LNCAP (cell line): ENCODE data around the gene FBXO3.

Source experiments
- TF ChIP-seq, protein P1 (sequence below): fragments of 450-650 bp; IDR thresholded peaks from 2 replicates; pipeline ENCODE4 v1.5.1; 2017; ENCODE audit warnings: mild to moderate bottlenecking

FBXO3 gene

DNA sequence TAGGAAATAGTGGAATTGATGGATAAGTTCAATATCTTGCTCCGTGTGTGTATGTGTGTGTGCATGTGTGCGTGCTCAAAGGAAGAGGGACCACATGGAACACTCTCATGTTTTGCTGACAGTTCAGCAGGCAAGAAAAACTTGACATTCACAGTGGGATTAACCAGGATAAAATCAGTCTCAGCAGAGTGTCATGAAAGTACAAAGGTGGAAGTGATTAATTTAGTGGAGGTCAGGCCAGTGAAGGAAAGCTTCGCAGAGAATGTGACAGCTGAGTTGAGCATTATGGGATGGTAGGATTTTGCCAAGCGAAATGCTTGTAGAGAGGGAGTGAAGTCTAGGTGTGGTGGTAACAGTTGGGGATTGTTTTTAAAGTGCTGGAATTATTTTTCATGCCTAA is 15.7 kb upstream of the FBXO3 start:
- TF ChIP-seq, protein P1, sequence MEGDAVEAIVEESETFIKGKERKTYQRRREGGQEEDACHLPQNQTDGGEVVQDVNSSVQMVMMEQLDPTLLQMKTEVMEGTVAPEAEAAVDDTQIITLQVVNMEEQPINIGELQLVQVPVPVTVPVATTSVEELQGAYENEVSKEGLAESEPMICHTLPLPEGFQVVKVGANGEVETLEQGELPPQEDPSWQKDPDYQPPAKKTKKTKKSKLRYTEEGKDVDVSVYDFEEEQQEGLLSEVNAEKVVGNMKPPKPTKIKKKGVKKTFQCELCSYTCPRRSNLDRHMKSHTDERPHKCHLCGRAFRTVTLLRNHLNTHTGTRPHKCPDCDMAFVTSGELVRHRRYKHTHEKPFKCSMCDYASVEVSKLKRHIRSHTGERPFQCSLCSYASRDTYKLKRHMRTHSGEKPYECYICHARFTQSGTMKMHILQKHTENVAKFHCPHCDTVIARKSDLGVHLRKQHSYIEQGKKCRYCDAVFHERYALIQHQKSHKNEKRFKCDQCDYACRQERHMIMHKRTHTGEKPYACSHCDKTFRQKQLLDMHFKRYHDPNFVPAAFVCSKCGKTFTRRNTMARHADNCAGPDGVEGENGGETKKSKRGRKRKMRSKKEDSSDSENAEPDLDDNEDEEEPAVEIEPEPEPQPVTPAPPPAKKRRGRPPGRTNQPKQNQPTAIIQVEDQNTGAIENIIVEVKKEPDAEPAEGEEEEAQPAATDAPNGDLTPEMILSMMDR = no peak

DNA sequence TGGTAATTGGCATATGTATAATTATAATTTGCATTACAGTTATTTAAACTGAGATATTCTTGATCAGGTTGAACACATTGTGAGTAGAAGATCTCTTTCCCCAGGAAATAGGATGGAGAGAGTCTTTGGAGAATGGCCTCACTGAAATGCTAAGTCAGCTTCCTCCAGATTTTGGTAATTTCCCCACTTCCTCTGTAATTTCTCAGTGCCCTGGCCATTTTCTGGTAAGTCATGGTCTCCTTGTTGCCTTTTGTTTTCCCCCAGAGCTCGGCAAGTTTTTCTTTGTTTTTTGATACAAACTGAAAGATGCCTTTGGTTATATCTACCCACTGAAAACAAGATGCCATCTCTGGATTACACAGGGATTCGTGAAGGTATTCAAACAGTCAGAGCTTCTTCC is 12.8 kb upstream of the FBXO3 start:
- TF ChIP-seq, protein P1 = no peak

DNA sequence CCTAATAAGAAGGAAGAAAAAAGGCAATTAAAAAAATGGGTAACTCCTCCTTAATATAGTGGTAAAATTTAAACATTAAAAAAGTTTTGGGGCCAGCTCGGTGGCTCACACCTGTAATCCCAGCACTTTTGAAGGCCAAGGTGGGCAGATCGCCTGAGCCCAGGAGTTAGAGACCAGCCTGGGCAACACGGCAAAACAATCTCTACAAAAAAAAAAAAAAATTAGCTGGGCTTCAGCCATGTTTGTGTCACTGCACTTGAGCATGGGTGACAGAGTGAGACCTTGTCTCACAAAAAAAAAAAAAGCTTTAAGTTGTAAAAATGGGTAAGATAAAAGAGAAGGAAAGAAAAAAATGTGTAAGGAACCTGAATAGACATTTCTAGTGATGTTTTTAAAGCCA is 11.3 kb upstream of the FBXO3 start:
- TF ChIP-seq, protein P1 = no peak

DNA sequence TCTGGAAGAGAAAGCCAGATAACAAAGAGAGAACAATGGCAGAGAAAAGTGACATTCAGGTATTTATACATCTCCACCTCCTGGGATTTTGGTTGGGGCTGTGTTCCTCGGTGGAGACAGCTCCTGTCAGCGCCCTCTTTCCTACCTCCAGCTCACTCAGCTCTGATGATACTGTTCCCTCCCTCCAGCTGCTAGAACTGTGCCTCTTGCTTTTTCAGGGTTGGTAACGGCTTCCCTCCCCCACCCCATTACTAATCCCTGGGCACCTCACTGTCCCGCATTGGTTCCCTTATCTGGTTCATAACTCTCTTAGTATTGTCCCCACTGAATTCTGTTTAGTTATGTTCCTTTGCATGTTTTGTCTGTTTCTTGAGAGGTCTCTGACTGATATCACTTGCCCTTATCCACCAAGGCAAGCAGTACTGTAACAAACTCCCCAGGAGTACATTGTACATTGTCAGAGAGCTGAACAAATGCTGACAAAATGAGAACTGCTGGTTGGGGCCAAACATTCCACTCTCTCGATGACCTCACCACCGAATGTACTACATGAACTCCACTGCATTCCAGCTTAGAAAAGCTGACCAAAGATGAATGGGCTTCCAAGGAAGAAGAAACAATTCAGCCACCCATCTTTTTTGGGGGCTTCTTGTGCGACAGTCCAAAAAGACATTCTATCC is 5.7 kb upstream of the FBXO3 start:
- TF ChIP-seq, protein P1 = no peak

DNA sequence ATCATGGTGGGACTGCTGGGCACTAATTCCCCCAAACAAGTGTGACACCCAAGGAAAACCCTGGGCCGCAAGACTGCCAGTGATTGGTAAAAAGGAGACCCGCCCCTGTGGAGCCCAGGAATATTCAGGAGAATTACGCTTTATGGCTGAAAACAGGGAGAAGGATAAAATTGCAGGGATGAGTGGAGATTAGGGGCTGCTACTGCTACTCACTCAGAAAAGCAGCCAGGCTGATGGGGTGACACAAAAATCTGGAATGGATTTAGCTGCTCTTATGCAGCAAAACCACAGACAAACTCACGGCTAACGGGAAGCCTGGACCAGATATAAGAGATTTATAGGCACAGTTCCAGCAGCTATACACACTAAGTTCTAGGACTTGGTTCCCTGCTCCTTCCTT is 4.4 kb upstream of the FBXO3 start:
- TF ChIP-seq, protein P1 = no peak

DNA sequence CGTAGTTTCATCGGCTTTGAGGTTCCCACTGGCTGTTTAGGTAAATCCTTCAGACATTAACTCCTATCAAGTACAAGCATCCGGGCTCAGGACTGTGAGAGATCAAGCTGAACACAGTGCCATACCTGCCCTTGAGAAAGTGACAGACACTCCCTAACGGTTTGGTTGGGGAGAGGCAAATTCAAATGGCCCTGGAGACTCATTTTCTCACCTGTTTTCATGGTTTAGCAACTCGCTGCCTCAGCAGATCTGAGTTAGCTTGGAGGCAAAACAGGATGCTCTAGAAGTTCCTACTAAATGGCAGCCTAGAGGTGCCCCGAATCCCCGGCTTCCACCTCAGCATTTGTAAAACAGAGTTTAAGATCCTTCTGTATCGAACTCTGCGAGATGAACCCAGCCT is 3.6 kb upstream of the FBXO3 start:
- TF ChIP-seq, protein P1 = no peak

DNA sequence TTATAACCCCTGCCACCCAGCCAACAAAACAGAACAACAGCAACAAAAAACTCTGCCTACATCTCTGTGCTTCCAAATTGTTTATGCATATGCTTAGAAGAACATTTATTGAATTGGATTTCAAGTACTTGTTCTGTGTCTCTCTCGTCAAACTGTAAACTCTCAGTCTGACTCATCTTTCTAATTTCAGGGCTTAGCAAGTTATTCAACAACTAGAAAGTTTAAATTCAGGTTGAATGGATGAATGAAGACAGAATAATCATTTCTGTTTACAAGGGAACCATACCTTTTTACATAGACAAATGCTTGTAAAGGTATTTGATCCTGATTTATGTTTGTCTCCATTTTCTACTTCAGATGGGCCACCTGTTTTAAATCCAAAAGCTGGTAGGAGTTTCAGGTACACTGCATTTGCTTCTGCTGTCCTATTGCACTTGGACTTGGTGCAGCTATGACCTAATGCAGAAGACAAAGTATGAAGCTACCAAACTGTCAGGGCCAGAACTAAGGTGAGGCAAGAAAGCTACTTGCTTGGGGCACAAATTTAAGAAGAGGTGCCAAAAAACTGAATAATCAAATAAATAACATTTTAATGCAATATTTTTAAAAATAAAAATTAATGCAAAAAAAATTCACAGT is 1.6 kb upstream of the FBXO3 start:
- TF ChIP-seq, protein P1 = no peak
